ENCODE measurements around the gene TICAM1. TPM values are rescaled to one million over a fixed set of nuclear protein-coding genes. Genes with fewer than 3 reads are reported as not detected.

Gene TICAM1
- total and polyA plus RNA-seq, 4 donors: 2.1 to 8.6 (median 5.5) TPM

DNA sequence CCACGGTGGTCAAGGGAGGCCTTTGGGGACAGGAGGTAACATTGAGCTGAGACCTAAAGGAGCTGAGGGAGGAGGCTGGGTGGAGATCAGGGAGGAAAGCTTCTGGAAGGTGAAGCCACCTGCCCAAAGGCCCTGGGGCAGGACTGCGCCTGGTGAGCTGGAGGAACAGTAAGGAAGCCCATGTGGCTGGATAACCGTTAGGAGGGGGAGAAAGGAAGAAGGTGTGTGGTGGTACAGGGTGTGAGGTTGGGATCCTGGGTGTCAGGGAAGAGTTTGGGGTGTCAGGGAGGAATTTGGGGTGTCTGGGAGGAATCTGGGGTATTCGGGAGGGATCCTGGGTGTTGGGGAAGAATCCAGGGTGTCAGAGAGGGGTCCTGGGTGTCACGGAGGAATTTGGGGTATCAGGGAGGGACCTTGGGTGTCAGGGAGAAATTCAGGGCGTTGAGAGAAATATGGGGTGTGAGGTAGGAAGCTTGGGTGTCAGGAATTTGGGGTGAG lies 695 bp downstream of the TICAM1 start:
- H3K27me3 ChIP-seq (ENCODE audit: control insufficient read depth in 4 of 4, insufficient read depth in 4 of 4, low read length in 3 of 4): no peaks in the 10 kb centered on the region

DNA sequence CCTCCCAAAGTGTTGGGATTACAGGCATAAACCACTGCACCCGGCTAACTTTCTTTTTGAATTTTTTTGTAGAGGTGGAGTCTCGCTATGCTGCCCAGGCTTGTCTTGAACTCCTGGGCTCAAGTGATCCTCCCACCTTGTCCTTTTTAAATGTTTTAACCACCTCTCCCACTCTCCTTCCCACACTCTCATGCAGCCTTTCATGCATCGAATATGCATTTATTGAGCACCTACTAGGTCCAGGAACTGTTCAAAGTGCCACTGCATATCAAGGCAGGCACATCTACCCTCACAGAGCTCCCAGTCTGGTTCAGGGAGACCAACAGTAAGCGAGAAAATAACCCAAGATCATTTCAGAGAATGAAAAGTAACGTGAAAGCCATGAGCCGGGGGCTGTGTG lies 1.2 kb downstream of the TICAM1 start:
- H3K9ac ChIP-seq (ENCODE audit: low read depth in 1 of 2, low read length in 2 of 2): peak overlapping the region; percentile 90 to 99
- peak overlapping the region; percentile 97 to 98 for H3K27ac ChIP-seq (ENCODE audit: low read depth in 1 of 2, low read length in 2 of 2)
- 65% methylated on average over 6 of the region's 6 CpGs for WGBS
- H3K9me3 ChIP-seq (ENCODE audit: control insufficient read depth in 4 of 4, low read length in 3 of 4): no peaks in the 10 kb centered on the region
- DNase-seq (ENCODE audit: low spot score): no peak
- no peaks in the 10 kb centered on the region for H3K27me3 ChIP-seq (ENCODE audit: control insufficient read depth in 4 of 4, insufficient read depth in 4 of 4, low read length in 3 of 4)
- no peaks in the 10 kb centered on the region for H3K36me3 ChIP-seq (ENCODE audit: control insufficient read depth in 4 of 4, insufficient read depth in 3 of 4, low read depth in 1 of 4, low read length in 3 of 4)
- H3K4me3 ChIP-seq (ENCODE audit: low read depth in 1 of 3, low read length in 3 of 3): peak overlapping the region; percentile 79 to 93 (median 90)
- H3K4me1 ChIP-seq (ENCODE audit: control insufficient read depth in 4 of 4, insufficient read depth in 4 of 4, low read length in 3 of 4): peaks cover 8 to 39% (median 23%) of the 10 kb centered on the region in 4 donors
- TF ChIP-seq ATF3 (IDR thresholded peaks at IDR 0.05) (no peak), FOXA2 (IDR thresholded peaks at IDR 0.05) (no peak), MAX (IDR thresholded peaks at IDR 0.05) (no peak), HNF4A (conservative IDR thresholded peaks at IDR 0.05) (no peak), FOXA1 (IDR thresholded peaks at IDR 0.05) (no peak), GABPA (IDR thresholded peaks at IDR 0.05 in 1 of 2, conservative IDR thresholded peaks at IDR 0.05 in 1 of 2) (no peak), YY1 (IDR thresholded peaks at IDR 0.05) (no peak), SP1 (IDR thresholded peaks at IDR 0.05) (no peak), RXRA (IDR thresholded peaks at IDR 0.05) (no peak), JUND (IDR thresholded peaks at IDR 0.05) (no peak)
- TF ChIP-seq, protein P1, sequence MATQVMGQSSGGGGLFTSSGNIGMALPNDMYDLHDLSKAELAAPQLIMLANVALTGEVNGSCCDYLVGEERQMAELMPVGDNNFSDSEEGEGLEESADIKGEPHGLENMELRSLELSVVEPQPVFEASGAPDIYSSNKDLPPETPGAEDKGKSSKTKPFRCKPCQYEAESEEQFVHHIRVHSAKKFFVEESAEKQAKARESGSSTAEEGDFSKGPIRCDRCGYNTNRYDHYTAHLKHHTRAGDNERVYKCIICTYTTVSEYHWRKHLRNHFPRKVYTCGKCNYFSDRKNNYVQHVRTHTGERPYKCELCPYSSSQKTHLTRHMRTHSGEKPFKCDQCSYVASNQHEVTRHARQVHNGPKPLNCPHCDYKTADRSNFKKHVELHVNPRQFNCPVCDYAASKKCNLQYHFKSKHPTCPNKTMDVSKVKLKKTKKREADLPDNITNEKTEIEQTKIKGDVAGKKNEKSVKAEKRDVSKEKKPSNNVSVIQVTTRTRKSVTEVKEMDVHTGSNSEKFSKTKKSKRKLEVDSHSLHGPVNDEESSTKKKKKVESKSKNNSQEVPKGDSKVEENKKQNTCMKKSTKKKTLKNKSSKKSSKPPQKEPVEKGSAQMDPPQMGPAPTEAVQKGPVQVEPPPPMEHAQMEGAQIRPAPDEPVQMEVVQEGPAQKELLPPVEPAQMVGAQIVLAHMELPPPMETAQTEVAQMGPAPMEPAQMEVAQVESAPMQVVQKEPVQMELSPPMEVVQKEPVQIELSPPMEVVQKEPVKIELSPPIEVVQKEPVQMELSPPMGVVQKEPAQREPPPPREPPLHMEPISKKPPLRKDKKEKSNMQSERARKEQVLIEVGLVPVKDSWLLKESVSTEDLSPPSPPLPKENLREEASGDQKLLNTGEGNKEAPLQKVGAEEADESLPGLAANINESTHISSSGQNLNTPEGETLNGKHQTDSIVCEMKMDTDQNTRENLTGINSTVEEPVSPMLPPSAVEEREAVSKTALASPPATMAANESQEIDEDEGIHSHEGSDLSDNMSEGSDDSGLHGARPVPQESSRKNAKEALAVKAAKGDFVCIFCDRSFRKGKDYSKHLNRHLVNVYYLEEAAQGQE (IDR thresholded peaks at IDR 0.05): no peak
- TF ChIP-seq, protein P2, sequence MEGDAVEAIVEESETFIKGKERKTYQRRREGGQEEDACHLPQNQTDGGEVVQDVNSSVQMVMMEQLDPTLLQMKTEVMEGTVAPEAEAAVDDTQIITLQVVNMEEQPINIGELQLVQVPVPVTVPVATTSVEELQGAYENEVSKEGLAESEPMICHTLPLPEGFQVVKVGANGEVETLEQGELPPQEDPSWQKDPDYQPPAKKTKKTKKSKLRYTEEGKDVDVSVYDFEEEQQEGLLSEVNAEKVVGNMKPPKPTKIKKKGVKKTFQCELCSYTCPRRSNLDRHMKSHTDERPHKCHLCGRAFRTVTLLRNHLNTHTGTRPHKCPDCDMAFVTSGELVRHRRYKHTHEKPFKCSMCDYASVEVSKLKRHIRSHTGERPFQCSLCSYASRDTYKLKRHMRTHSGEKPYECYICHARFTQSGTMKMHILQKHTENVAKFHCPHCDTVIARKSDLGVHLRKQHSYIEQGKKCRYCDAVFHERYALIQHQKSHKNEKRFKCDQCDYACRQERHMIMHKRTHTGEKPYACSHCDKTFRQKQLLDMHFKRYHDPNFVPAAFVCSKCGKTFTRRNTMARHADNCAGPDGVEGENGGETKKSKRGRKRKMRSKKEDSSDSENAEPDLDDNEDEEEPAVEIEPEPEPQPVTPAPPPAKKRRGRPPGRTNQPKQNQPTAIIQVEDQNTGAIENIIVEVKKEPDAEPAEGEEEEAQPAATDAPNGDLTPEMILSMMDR (IDR thresholded peaks at IDR 0.05; ENCODE audit: low read depth, low read length, missing input control): no peak

More for the DNA sequence above, 695 bp downstream of the TICAM1 start:
- DNase-seq (ENCODE audit: low spot score): no peak
- H3K9ac ChIP-seq (ENCODE audit: low read depth in 1 of 2, low read length in 2 of 2): peak overlapping the region; percentile 90 to 99
- 36% methylated on average over 6 of the region's 6 CpGs for WGBS
- TF ChIP-seq HNF4G (IDR thresholded peaks at IDR 0.05): no peak
- TF ChIP-seq SP1 (IDR thresholded peaks at IDR 0.05): no peak
- TF ChIP-seq MAX (IDR thresholded peaks at IDR 0.05): peak; percentile 41
- no peaks in the 10 kb centered on the region for H3K36me3 ChIP-seq (ENCODE audit: control insufficient read depth in 4 of 4, insufficient read depth in 3 of 4, low read depth in 1 of 4, low read length in 3 of 4)
- H3K4me3 ChIP-seq (ENCODE audit: low read depth in 1 of 3, low read length in 3 of 3): peak overlapping the region; percentile 79 to 93 (median 90)
- H3K9me3 ChIP-seq (ENCODE audit: control insufficient read depth in 4 of 4, low read length in 3 of 4): no peaks in the 10 kb centered on the region
- H3K27ac ChIP-seq (ENCODE audit: low read depth in 1 of 2, low read length in 2 of 2): peak overlapping the region; percentile 97 to 98
- H3K4me1 ChIP-seq (ENCODE audit: control insufficient read depth in 4 of 4, insufficient read depth in 4 of 4, low read length in 3 of 4): peaks cover 8 to 39% (median 23%) of the 10 kb centered on the region in 4 donors

All from liver (tissue), 9 donors.